Keratinocyte (primary cell): ENCODE data around the gene TINCR.

Experiments used
- CTCF ChIP-seq, 3 experiments: IDR thresholded peaks in 1 of 3; conservative IDR thresholded peaks in 1 of 3; optimal IDR thresholded peaks in 1 of 3; 2 replicates in 2 of 3; 3 replicates in 1 of 3; pipeline versions ENCODE3 to v1.5.1; 2011; ENCODE audit warnings: low read length in 3 of 3, mild to moderate bottlenecking in 3 of 3, moderate library complexity in 2 of 3, control low read depth in 1 of 3, inconsistent platforms in 1 of 3; ENCODE audit not compliant: insufficient read depth in 2 of 3; ENCODE audit errors: extremely low read depth in 1 of 3
- EZH2 ChIP-seq: IDR thresholded peaks from one replicate; pipeline ENCODE4 v1.6.1; 2012; ENCODE audit warnings: inconsistent platforms, mild to moderate bottlenecking, low read length, moderate library complexity

GRCh38 chr19:5526691-5527090 is 41.1 kb downstream of the TINCR start:
- TF ChIP-seq CTCF (optimal IDR thresholded peaks at IDR 0.05 in 1 of 3, IDR thresholded peaks at IDR 0.05 in 1 of 3, conservative IDR thresholded peaks at IDR 0.05 in 1 of 3; ENCODE audit: extremely low read depth in 1 of 3, insufficient read depth in 2 of 3, low read length in 3 of 3) = no peak
- no peak for TF ChIP-seq EZH2
